A673 (cell line): ENCODE measurements around the gene MPV17L2.

Source experiments
- EZH2 ChIP-seq: fragments of 200-600 bp; sonication (generic); IDR thresholded peaks from 2 replicates; pipeline ENCODE4 v1.6.1; 2017; ENCODE audit warnings: borderline replicate concordance, low read depth, mild to moderate bottlenecking, mixed read lengths, antibody characterized with exemption, low read length; ENCODE audit not compliant: poor library complexity, severe bottlenecking
- TF ChIP-seq, protein P1 (sequence below): fragments of 300-800, 200-600 bp; sonication (generic); conservative IDR thresholded peaks from 2 replicates; pipeline ENCODE4 v1.5.1; 2017; ENCODE audit warnings: low read depth, mild to moderate bottlenecking, antibody characterized with exemption, low read length, moderate library complexity, mixed read lengths

GRCh38 chr19:18168673-18169381, 24.2 kb upstream of the MPV17L2 start:
- no peak for TF ChIP-seq EZH2
- TF ChIP-seq, protein P1, sequence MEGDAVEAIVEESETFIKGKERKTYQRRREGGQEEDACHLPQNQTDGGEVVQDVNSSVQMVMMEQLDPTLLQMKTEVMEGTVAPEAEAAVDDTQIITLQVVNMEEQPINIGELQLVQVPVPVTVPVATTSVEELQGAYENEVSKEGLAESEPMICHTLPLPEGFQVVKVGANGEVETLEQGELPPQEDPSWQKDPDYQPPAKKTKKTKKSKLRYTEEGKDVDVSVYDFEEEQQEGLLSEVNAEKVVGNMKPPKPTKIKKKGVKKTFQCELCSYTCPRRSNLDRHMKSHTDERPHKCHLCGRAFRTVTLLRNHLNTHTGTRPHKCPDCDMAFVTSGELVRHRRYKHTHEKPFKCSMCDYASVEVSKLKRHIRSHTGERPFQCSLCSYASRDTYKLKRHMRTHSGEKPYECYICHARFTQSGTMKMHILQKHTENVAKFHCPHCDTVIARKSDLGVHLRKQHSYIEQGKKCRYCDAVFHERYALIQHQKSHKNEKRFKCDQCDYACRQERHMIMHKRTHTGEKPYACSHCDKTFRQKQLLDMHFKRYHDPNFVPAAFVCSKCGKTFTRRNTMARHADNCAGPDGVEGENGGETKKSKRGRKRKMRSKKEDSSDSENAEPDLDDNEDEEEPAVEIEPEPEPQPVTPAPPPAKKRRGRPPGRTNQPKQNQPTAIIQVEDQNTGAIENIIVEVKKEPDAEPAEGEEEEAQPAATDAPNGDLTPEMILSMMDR: no peak
